ENCODE measurements around the gene CNPPD1.

Gene CNPPD1

DNA sequence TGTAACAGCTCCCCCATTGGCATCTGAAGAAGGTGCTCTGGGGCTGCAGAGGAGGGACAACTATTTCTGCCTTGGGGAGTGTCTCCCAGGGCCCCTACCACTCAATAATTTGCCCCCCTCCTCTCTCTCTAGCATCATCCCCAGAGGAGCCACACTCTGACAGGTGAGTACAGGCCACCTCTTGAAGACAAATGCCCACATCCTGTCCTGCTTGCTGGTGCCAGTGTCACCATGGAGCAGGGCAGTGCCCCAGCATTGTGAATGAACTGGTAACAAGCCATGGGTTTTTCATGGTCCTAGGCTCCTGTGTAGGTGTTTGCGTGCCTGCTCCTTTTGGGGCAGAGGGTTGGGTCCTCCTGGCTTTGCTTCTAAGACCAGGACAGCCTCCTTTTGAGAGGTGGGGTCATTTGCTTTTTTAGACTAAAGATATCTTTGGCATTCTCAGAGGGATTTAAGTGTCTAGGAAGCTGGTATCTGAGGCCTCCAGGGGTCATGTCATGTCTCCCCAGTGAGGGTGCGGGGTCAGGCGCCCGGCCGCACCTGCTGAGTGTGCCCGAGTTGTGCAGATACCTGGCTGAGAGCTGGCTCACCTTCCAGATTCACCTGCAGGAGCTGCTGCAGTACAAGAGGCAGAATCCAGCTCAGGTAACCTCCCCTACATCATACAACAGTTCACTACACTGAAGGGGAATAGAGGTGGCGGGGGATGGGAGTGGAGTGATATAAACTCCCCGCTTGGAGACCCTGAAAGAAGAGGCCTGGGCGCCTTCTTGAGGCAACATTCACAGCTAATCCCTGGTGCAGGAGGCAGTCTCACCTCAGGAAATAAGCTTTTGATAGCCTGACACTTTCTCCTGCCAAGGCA lies 3.1 kb upstream of the CNPPD1 start:
- no peak for DNase-seq (ENCODE audit: low read depth in 2 of 2)

DNA sequence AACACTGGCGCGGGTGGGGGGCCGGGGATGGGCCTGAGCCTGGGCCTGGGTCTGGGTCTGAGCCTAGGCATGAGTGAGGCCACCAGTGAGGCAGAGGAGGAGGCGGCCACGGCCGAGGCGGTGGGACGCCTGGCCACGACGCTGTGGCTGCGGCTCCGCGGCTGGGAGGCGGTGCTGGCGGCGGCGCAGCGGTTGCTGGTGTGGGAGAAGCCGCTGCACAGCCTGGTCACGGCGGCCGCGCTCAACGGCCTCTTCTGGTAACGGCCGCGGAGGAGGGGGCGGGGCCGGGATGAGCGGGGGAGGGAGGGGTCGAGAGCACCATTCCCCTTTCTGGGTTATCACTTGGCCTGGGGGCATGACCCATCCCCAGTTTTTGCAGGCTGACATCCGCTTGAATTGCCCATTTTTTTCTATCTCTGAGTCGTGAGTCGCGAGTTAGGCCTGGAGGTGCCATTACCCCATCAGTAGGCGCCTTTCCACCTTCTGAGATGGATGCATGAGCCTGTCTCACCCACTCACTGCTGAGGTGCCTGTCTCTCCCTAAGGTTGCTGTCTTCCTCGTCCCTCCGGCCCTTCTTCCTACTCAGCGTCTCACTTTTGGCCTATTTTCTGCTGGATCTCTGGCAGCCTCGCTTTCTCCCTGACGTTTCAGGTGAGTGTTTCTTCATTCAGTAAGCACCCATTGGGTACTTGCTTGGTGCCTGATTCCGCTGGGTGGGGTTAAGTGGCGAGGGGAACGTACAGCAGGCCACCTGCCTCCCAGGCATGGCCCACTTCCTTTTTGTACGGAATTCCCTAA lies 1.9 kb upstream of the CNPPD1 start:
- no peak for DNase-seq (ENCODE audit: low read depth in 2 of 2)

DNA sequence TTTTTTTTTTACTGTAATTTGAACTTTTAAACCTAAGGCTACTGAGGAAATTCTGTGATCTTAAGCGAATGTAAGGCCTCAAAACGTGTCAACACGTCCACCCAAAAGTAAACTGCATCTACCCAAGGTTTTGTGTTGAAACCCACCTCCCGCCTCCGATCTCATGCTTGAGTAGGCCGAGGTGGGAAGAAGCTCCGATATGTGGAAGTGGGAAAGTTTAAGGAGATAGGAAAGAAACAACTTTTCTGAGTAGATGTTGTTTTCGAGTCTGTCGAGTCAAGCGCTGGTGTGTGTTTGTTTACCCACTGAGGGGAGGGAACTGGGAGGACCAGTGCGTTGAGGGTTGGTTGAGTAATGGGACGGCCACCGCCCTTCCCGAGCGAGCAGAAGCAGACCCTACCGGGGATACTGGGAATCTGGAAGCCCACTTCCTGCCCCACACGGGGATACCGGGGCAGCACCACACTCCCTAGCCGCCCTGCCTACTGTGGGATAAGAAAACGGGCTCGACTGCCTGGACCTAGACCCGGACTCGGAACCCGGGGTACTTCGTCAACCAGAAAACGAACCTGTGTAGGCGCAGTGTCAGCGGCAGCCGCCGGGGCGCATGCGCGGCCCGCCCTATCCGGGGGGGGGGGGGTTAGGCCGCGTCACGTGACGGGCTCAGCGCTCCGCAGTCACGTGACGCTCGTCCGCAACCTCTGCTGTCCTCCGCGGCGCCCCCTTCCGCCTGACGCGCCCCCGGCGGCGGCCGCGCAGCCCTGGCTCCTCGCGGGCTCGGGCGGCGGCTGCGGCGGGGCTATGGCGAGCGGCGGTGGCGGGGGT lies 1.0 kb upstream of the CNPPD1 start, which contains the start of gene RETREG2:
RETREG2 (plus strand) TSS at position 724 of the 825 bp plus-strand sequence; CDS start at position 802, 78 bp downstream.
- DNase-seq (ENCODE audit: low read depth in 2 of 2) = peak; percentile 58 to 59

DNA sequence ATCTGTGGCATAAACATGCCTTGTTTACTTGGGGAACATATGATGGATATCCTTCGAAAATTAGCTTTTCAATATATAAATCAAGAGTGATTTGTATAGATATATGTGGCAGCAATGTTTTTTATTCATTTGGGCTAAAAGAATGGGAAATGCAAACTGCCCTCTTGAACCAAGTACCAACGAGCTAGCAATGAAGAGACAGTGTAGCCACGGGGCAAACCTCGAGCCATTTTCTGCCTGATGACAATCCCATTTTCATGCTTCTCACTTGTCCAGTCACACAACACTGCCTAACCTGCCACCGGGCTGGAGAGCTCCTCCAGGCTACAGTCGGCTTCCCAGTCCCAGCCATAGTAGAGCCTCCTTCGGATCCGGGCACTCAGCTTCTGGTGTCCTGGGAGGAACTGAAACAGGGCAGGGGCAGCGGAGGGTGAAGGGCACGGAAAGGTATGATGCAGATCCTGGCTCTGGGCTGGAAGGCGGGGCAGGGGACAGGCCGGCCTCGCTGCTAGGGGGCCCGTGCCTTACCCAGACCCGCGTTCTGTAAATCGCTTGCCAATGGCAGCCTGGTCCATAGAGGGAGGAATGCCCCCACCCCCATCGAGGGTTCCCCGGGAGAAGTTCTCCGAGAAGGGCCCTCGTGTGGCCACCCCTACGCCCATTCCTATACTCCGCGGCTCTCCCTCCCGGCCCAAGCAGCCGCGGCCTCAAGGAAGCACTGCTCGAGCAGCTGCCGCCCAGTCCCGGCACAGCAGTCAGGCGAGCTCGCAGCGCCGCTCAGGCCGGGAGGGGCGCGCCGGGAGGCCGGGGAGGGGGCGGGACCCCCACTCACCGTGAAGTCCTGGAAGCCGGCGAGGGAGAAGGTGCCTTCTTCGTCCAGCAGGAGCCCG lies 552 bp downstream of the CNPPD1 start:
- no peak for DNase-seq (ENCODE audit: low read depth in 2 of 2)

DNA sequence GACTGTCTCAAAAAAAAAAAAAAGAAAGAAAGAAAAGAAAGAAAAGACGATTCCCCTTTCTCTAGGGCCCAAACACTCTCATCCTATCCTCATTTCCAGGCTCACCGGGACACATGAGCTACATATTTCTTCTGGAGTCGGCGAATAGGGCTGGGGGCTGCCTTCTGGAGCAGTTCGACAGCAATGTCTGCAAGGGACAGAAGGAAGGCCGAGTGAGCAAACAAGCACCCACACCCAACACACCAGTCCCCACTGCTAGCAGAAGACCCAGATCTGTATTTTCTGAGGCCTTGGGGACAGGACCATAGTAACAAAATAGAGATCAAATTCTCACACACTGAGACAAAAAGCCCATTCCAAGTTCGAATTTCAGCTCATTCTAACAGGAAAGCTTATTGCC lies 1.2 kb downstream of the CNPPD1 start:
- no peak for DNase-seq (ENCODE audit: low read depth in 2 of 2)

DNA sequence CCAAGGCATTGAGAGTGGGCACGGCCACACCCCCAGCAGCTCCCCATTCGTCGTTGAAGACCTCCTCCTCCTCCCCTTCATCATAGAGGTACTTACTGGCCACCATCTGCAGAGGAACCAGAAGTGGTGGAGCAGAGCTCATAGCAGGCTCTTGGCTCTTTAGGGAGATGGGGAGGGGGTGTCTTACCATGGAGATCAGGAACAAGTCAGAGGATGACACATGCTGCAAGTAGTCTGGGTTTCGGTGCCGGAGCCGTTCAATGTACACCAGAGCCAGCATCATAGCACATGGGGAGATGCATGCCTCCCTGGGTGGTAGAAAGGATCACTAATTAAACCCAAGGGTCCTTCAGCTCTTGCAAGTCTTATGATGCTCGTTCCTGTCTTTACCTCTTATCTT lies 1.9 kb downstream of the CNPPD1 start:
- DNase-seq (ENCODE audit: low read depth in 2 of 2) = no peak

DNA sequence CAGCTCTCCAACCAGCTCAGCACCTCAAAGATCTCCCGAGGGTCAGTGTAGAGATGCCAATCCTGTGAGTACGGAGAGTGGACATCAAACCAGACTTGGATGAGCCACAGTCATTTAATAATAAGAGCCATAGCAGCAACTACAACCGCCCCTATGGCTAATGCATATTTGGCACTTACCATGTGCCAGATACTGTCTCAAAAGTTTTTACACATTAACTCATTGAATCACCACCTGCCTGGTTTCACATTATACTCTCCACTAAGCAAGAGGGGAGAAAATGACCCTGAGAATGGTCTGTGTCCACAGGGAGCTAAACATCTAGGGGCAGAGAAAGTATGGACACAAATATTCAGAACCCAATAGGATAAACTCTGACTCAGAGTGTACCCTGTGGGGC lies 2.6 kb downstream of the CNPPD1 start:
- DNase-seq (ENCODE audit: low read depth in 2 of 2) = no peak

GRCh38 chr2:219173176-219173575 lies 3.5 kb downstream of the CNPPD1 start:
- no peak for DNase-seq (ENCODE audit: low read depth in 2 of 2)

GRCh38 chr2:219172231-219173154 lies 4.2 kb downstream of the CNPPD1 start:
- no peak for DNase-seq (ENCODE audit: low read depth in 2 of 2)

GRCh38 chr2:219171231-219171651 lies 5.5 kb downstream of the CNPPD1 start:
- no peak for DNase-seq (ENCODE audit: low read depth in 2 of 2)

DNA sequence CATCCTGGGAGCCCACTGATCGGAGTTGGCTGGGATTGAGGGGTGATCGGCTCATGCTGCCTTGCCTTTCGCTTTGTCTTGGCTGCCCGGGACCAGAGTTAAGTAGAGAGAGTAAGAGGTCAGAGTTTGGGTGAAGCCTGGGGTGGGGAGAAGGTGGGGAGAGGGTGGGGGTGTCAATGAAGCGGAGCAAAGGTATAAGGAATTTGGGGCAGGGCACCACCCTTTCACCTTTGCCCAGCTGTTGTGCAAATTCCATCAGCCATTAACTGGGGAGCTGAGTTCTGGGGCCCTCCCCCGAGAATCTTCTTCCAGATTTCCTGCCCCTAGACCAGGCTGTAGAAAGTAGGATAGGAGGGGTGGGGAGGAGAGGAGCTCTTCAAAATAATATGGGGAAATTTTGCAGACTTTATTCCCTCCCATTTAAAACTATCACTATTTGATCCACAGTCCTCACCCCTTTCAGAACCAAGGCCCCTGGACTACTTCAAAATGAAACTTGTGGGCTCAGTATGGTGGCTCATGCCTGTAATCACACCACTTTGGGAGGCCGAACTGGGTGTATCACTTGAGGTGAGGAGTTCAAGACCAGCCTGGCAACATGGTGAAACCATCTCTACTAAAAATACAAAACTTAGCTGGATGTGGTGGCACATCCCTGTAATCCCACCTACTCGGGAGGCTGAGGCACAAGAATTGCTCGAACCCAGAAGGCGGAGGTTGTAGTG lies 6.6 kb downstream of the CNPPD1 start, which contains the start of gene SLC23A3:
SLC23A3 (minus strand) TSS at position 100 of the 725 bp plus-strand sequence; CDS start at position 55, 45 bp downstream.
- DNase-seq (ENCODE audit: low read depth in 2 of 2) = no peak

GRCh38 chr2:219168932-219169331 lies 7.8 kb downstream of the CNPPD1 start:
- no peak for DNase-seq (ENCODE audit: low read depth in 2 of 2)

DNA sequence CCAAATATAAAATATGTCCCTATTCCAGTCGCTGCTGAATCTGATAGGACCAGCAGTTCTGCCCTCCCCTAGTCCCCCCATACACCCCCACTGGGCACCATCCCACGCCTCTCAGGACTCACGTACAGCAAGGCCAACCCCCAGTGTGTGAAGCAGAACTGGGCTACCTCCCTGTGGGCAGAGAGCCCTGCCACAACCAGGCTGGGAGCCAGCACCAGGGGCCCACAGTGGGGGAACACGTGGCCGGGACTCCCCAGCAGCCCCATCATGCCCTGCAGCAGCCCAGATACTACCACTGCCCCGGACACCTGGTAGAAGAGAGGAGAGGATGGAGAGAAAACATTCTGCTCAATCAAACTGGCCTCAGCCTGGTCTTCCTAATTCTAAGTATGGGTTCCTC lies 8.2 kb downstream of the CNPPD1 start:
- DNase-seq (ENCODE audit: low read depth in 2 of 2) = no peak

- DNase-seq (ENCODE audit: low read depth in 2 of 2) = no peak
These were observed 8.7 kb downstream of the CNPPD1 start for GRCh38 chr2:219167997-219168396.

DNA sequence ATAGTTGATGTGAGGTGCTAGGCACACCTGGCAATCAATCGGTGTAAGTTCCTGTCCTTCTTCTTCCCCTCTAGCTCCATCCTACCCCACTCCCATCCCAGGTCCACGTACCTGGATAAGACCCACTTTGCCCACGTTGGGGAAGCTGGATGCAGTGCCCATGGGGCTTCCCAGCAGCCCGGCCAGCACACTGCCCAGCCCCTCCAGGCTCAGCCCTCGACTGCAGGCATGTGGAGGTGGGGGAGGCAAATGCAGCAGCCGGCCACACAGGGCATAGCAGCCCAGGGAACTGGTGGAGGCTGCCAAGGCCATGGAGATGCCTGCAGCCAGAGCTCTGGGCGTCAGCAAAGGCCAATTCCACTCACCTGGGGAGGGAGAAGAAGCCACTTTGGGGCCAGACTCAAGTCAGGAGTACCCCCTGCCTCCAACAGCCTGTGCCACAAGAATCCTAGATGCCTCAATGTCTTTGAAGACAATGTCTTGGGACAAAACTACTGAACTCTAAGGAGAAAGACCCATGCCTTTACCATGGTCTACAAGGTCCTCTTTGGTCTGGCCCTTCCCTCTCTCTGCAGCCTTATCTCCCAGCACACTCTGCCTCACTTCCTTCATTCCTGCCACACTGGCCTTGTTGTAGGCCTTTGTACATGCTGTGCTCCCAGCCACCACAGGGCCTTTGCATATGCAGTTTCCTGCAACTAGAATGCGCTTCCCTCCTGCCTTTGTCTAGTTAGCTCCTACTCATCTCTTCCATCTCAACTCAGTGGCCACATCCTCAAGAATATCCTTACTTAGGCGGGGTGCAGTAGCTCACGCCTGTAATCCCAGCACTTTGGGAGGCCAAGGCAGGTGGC lies 11.4 kb downstream of the CNPPD1 start:
- DNase-seq (ENCODE audit: low read depth in 2 of 2) = no peak

GRCh38 chr2:219163156-219163555 lies 13.6 kb downstream of the CNPPD1 start:
- DNase-seq (ENCODE audit: low read depth in 2 of 2) = no peak

DNA sequence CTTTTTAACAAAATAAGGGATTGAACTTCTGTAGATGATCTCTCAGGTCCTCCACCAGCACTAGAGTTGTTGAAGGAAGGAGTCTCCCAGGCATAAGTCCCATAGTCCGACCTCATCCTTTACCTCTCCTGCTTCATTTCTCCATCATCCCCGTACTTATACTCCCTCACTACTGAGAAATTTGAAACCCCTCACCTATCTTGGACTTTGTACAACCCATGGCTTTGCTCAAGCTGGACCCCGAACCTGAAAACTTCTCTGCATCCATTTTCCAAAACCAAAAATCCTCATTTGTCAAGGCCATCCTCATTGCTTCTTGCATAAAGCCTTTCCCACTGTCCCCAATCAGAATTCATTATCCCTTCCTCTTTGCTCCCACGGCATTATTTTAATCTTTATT lies 15.6 kb downstream of the CNPPD1 start:
- DNase-seq (ENCODE audit: low read depth in 2 of 2) = no peak

Measured in activated CD8-positive, alpha-beta memory T cell treated with anti-CD3 and anti-CD28 coated beads for 4 hours (primary cell).